Testis (tissue), 3 donors: ENCODE data around the gene CDH5. TPM values are rescaled to one million over a fixed set of nuclear protein-coding genes. Genes with fewer than 3 reads are reported as not detected.

Experiments used
- DNase-seq: peaks from one replicate; pipeline ENCODE4 v3.0.0-alpha.2; 2019
- H3K27ac ChIP-seq, 2 donors: fragments of 200-600 bp; sonication (generic); one replicate each; pipeline ENCODE4 v1.5.1; 2019
- H3K27me3 ChIP-seq: fragments of 200-600 bp; sonication (generic); one replicate; pipeline ENCODE4 v1.5.1; 2019
- H3K36me3 ChIP-seq: fragments of 200-600 bp; sonication (generic); one replicate; pipeline ENCODE4 v1.5.1; 2017; ENCODE audit warnings: low read depth; ENCODE audit errors: missing control alignments
- H3K4me1 ChIP-seq: fragments of 200-600 bp; sonication (generic); one replicate; pipeline ENCODE4 v1.5.1; 2019
- H3K4me3 ChIP-seq, 2 donors: fragments of 200-600 bp; sonication (generic); one replicate each; pipeline ENCODE4 v1.5.1; 2017 to 2019
- H3K9me3 ChIP-seq: fragments of 200-600 bp; sonication (generic); one replicate; pipeline ENCODE4 v1.5.1; 2017
- POLR2A ChIP-seq: fragments of 450-650 bp; IDR thresholded peaks from one replicate; pipeline ENCODE4 v1.6.1; 2017; ENCODE audit warnings: antibody characterized with exemption, mild to moderate bottlenecking, moderate library complexity
- WGBS, 2 donors: methylation state at CpG; one replicate each; pipeline ENCODE4 v1.1.5; 2018; 5-methylcytosine and 5-hydroxymethylcytosine counted together
- intact Hi-C: fragments of 100-400 bp; cut with DNase I; formaldehyde crosslinking; loops from one replicate; pipeline ENCODE4 v1.15.1; 2023; ENCODE audit warnings: low total_unique reads
- polyA plus RNA-seq: library from polyadenylated mRNA; stranded (reverse); fragments of 350-450 nt; fragmentation: Illumina TruSeq; extraction: RNeasy Lipid Tissue Mini Kit (QIAGEN cat#74804); gene quantifications from one replicate; pipeline ENCODE4 v1.2.3, GENCODE V29; 2014; ENCODE audit warnings: low read depth, low replicate concordance; ENCODE audit not compliant: insufficient read depth
- total RNA-seq, 2 donors: library from RNA; depleted of rRNA; stranded (reverse); fragments of >200 nt; gene quantifications; one replicate each; pipeline ENCODE4 v1.2.3, GENCODE V29; 2016
- TF ChIP-seq, protein P1 (sequence below), 3 experiments: fragments of 450-650 bp in 2 of 3; fragments of 200-600 bp in 1 of 3; sonication (generic) in 1 of 3; IDR thresholded peaks; one replicate each; pipeline ENCODE4 v1.5.1; 2016 to 2019; ENCODE audit warnings: antibody characterized with exemption in 3 of 3, mild to moderate bottlenecking in 2 of 3, moderate library complexity in 1 of 3

Gene CDH5
- total and polyA plus RNA-seq, 3 donors from 2014 or later, result 22.1 to 40.6 (median 23.8) TPM

DNA sequence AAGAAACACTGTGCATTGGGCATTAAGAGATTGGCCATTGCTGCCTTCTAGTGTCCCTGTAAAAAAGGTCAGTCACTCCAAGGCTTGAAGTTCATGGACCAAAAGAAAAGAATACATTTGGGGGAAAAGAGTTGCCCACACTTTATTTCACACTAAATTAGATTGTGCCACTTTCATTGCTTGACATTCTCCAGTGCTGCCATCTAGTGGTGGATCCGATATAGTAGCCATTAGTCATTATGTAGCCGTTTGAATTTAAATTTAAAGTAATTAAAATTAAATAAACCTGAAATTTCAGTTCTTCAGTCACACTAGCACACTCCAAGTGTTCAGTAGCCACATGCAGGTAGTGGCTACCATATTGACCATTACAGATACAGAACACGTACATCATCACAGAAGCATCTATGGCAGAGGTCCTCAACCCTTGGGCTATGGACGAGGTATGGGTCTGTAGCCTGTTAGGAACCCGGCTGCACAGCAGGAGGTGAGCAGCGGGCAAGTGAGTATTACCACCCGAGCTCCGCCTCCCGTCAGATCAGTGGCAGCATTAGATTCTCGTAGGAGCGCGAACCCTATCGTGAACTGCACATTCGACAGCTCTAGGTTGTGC is 21.9 kb upstream of the CDH5 start:
- Histone ChIP-seq H3K4me1 (no peaks in the 10 kb centered on the region), H3K27me3 (no peaks in the 10 kb centered on the region), H3K4me3 (no peak overlapping the region), H3K9me3 (no peaks in the 10 kb centered on the region), H3K27ac (no peak overlapping the region), H3K36me3 (no peaks in the 10 kb centered on the region)
- intact Hi-C loops, result no loop called here
- no peak for TF ChIP-seq POLR2A
- TF ChIP-seq, protein P1, sequence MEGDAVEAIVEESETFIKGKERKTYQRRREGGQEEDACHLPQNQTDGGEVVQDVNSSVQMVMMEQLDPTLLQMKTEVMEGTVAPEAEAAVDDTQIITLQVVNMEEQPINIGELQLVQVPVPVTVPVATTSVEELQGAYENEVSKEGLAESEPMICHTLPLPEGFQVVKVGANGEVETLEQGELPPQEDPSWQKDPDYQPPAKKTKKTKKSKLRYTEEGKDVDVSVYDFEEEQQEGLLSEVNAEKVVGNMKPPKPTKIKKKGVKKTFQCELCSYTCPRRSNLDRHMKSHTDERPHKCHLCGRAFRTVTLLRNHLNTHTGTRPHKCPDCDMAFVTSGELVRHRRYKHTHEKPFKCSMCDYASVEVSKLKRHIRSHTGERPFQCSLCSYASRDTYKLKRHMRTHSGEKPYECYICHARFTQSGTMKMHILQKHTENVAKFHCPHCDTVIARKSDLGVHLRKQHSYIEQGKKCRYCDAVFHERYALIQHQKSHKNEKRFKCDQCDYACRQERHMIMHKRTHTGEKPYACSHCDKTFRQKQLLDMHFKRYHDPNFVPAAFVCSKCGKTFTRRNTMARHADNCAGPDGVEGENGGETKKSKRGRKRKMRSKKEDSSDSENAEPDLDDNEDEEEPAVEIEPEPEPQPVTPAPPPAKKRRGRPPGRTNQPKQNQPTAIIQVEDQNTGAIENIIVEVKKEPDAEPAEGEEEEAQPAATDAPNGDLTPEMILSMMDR (IDR thresholded peaks at IDR 0.05), result peak; percentile 49 to 93 (median 54)
- WGBS, 2 donors, result 53 to 61% methylated on average over 13 to 14 of the region's 14 CpGs
- peak; percentile 67 for DNase-seq

DNA sequence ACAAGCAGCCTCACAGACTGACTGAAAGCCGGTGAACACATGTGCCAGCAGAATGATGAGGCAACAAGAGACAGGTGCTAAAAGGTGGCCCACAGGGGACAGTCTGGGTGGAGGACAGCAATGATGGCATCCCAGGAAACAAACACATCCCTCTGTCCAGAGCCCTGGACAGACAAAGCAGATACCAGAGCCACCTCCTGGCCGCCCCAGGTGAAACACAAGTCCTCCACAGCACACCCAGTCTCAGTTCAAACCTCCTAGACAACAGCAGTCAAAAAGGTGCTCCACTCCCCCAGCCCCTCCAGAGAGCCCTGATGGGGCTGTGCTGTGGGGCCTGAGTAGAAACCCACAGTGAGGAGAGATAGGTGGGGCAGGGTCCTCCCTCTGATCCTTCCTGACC is 20.3 kb upstream of the CDH5 start:
- no peaks in the 10 kb centered on the region for H3K36me3 ChIP-seq
- TF ChIP-seq POLR2A, result no peak
- TF ChIP-seq, protein P1 (IDR thresholded peaks at IDR 0.05), result no peak
- DNase-seq, result no peak
- H3K9me3 ChIP-seq, result no peaks in the 10 kb centered on the region
- no peak overlapping the region for H3K4me3 ChIP-seq
- no peaks in the 10 kb centered on the region for H3K27me3 ChIP-seq
- intact Hi-C loops, result no loop called here
- no peaks in the 10 kb centered on the region for H3K4me1 ChIP-seq
- no peak overlapping the region for H3K27ac ChIP-seq
- 79 to 100% methylated on average over 2 of the region's 2 CpGs for WGBS, 2 donors

DNA sequence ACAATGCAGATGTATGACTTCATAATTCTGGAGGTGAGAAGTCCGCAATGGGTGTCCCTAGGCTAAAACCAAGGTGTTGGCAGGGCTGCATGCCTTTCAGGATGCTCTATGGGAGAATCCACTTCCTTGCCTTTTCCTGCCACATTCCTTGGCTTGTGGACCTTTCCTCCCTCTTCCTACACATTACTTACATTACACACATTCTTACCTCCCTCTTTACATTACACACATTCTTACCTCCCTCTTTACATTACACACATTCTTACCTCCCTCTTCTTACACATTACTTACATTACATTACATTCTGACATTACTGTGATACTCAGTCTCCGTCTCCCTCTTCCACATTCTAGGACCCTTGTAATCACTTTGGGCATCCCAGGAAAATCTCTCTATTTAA is 14.2 kb upstream of the CDH5 start:
- H3K36me3 ChIP-seq, result no peaks in the 10 kb centered on the region
- no peak overlapping the region for H3K4me3 ChIP-seq
- H3K27ac ChIP-seq, result no peak overlapping the region
- intact Hi-C loops, result no loop called here
- no peaks in the 10 kb centered on the region for H3K9me3 ChIP-seq
- 88 to 94% methylated on average over 2 of the region's 2 CpGs for WGBS, 2 donors
- no peaks in the 10 kb centered on the region for H3K27me3 ChIP-seq
- TF ChIP-seq, protein P1 (IDR thresholded peaks at IDR 0.05), result no peak
- no peak for TF ChIP-seq POLR2A
- no peak for DNase-seq
- no peaks in the 10 kb centered on the region for H3K4me1 ChIP-seq

GRCh38 chr16:66353055-66353454 is 13.4 kb upstream of the CDH5 start:
- intact Hi-C loops, result no loop called here
- Histone ChIP-seq H3K36me3 (no peaks in the 10 kb centered on the region), H3K27me3 (no peaks in the 10 kb centered on the region), H3K9me3 (no peaks in the 10 kb centered on the region), H3K4me3 (no peak overlapping the region), H3K4me1 (no peaks in the 10 kb centered on the region), H3K27ac (no peak overlapping the region)
- DNase-seq, result no peak
- 87 to 90% methylated on average over 5 of the region's 5 CpGs for WGBS, 2 donors
- TF ChIP-seq POLR2A, result no peak
- TF ChIP-seq, protein P1 (IDR thresholded peaks at IDR 0.05), result no peak
